Rectal smooth muscle tissue (tissue), 1 donor: ENCODE measurements around the gene MED31.
"Not testable (repeated sequence)": the region's sequence is repeated elsewhere in the genome, so short reads cannot be mapped to it uniquely, and the experiment has no call there.

ENCODE experiments used
- H3K27ac ChIP-seq: one replicate; pipeline ENCODE4 v1.7.0; 2013; ENCODE audit warnings: low read depth, low read length, inconsistent platforms
- H3K27me3 ChIP-seq: one replicate; pipeline ENCODE4 v1.7.0; 2013; ENCODE audit warnings: low read length; ENCODE audit not compliant: control insufficient read depth, insufficient read depth
- H3K36me3 ChIP-seq: one replicate; pipeline ENCODE4 v1.7.0; 2013; ENCODE audit warnings: low read length; ENCODE audit not compliant: control insufficient read depth, insufficient read depth
- H3K4me1 ChIP-seq: one replicate; pipeline ENCODE4 v1.7.0; 2013; ENCODE audit warnings: low read length; ENCODE audit not compliant: control insufficient read depth, insufficient read depth
- H3K4me3 ChIP-seq: one replicate; pipeline ENCODE4 v1.7.0; 2013; ENCODE audit warnings: low read length
- H3K9ac ChIP-seq: one replicate; pipeline ENCODE4 v1.7.0; 2013; ENCODE audit warnings: low read length

Gene MED31

DNA sequence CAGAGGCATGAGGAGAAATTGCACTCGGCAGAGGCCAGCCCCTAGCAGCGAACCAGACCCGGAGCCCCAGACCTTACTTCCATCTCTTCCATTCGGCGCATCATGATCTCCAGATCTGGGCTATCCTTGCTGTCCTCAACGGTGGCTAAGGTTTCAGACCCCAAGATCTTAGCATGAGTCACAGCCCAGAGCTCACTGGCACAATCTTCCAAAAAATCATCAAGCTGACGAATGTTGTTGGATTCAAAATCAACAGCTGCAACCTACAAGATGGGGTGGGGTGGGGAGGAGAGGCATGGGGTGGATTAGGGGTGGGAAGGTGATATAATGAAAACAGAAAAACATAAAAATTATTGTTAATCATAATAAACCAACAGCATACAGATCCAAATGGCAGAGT, 55.3 kb downstream of the MED31 start:
- H3K27ac ChIP-seq, result no peak overlapping the region
- H3K4me1 ChIP-seq, result peaks cover 2% of the 10 kb centered on the region
- no peak overlapping the region for H3K4me3 ChIP-seq
- no peaks in the 10 kb centered on the region for H3K27me3 ChIP-seq
- H3K9ac ChIP-seq, result no peak overlapping the region
- H3K36me3 ChIP-seq, result peaks cover 11% of the 10 kb centered on the region

DNA sequence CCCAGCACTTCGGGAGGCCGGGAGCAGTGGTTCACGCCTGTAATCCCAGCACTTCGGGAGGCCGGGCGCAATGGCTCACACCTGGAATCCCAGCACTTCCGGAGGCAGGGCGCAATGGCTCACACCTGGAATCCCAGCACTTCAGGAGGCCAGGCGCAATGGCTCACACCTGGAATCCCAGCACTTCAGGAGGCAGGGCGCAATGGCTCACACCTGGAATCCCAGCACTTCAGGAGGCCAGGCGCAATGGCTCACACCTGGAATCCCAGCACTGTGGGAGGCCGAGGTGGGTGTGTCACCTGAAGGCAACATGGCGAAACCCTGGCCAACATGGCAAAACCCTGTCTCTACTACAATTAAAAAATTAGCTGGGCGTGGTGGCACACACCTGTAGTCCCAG, 58.0 kb downstream of the MED31 start:
- H3K4me1 ChIP-seq, H3K27me3 ChIP-seq, H3K27ac ChIP-seq, H3K9ac ChIP-seq, H3K4me3 ChIP-seq: not testable (repeated sequence)
- peaks cover 24% of the 10 kb centered on the region for H3K36me3 ChIP-seq
